Activated T-cell treated with anti-CD3 and anti-CD28 coated beads for 24 hours (primary cell): ENCODE measurements around the gene PIEZO1.
"Not testable (repeated sequence)": the region's sequence is repeated elsewhere in the genome, so short reads cannot be mapped to it uniquely, and the experiment has no call there.

Experiments
- DNase-seq: peaks from one replicate; pipeline ENCODE4 v3.0.0-alpha.2; 2020; ENCODE audit warnings: low read depth

The PIEZO1 gene

GRCh38 chr16:88805340-88805715 is 20.3 kb upstream of the PIEZO1 start:
- DNase-seq: no peak

GRCh38 chr16:88804552-88805339 is 19.7 kb upstream of the PIEZO1 start:
- no peak for DNase-seq

- no peak for DNase-seq
These were observed 19.1 kb upstream of the PIEZO1 start for GRCh38 chr16:88804173-88804551.

GRCh38 chr16:88803264-88803987 is 18.4 kb upstream of the PIEZO1 start, which contains the start of gene CDT1:
Gene CDT1 (plus strand): TSS chr16:88803789. CDS start chr16:88803832, 43 bp downstream.
- peak; percentile 81 for DNase-seq

GRCh38 chr16:88800277-88800592 is 15.2 kb upstream of the PIEZO1 start:
- no peak for DNase-seq

GRCh38 chr16:88799569-88800276 is 14.7 kb upstream of the PIEZO1 start:
- DNase-seq: no peak

GRCh38 chr16:88798772-88799455 is 13.9 kb upstream of the PIEZO1 start:
- DNase-seq: no peak

GRCh38 chr16:88798073-88798472 is 13.1 kb upstream of the PIEZO1 start:
- DNase-seq: no peak

GRCh38 chr16:88796278-88796677 is 11.3 kb upstream of the PIEZO1 start:
- no peak for DNase-seq

GRCh38 chr16:88793251-88793954 is 8.4 kb upstream of the PIEZO1 start:
- no peak for DNase-seq

GRCh38 chr16:88792668-88793250 is 7.7 kb upstream of the PIEZO1 start:
- DNase-seq: no peak

GRCh38 chr16:88792078-88792550 is 7.1 kb upstream of the PIEZO1 start:
- DNase-seq: no peak

- no peak for DNase-seq
These were observed 5.5 kb upstream of the PIEZO1 start for GRCh38 chr16:88790312-88791211.

GRCh38 chr16:88789594-88789993 is 4.6 kb upstream of the PIEZO1 start:
- DNase-seq: no peak

- not testable (repeated sequence) for DNase-seq
These were observed 3.7 kb upstream of the PIEZO1 start for GRCh38 chr16:88788749-88789148.

GRCh38 chr16:88787579-88788314 is 2.7 kb upstream of the PIEZO1 start:
- no peak for DNase-seq

- DNase-seq: no peak
These were observed 239 bp downstream of the PIEZO1 start for GRCh38 chr16:88784856-88785105.

GRCh38 chr16:88784074-88784855 is 755 bp downstream of the PIEZO1 start:
- no peak for DNase-seq
